ENCODE measurements around the gene HOXB7.

Gene HOXB7

GRCh38 chr17:48642059-48642842 lies 31.4 kb upstream of the HOXB7 start:
- CTCF ChIA-PET = no interaction called here
- Mint-ChIP-seq H3K4me1 (peaks cover 26% of the 10 kb centered on the region), H3K9me3 (no peaks in the 10 kb centered on the region), H3K4me3 (no peak overlapping the region), H3K36me3 (peaks cover 2% of the 10 kb centered on the region), H3K27ac (no peak overlapping the region), H3K27me3 (peaks cover 100% of the 10 kb centered on the region)
- no peak for DNase-seq

GRCh38 chr17:48641541-48642058 lies 30.8 kb upstream of the HOXB7 start:
- peaks cover 100% of the 10 kb centered on the region for H3K27me3 Mint-ChIP-seq
- DNase-seq = no peak
- no peaks in the 10 kb centered on the region for H3K9me3 Mint-ChIP-seq
- peaks cover 26% of the 10 kb centered on the region for H3K4me1 Mint-ChIP-seq
- peak overlapping the region; percentile 11 for H3K27ac Mint-ChIP-seq
- no peak overlapping the region for H3K4me3 Mint-ChIP-seq
- peaks cover 2% of the 10 kb centered on the region for H3K36me3 Mint-ChIP-seq
- CTCF ChIA-PET = interaction anchor here (0.5 to 1.7 kb wide), 2 partner anchors 41 to 83 kb away, joined by 3 to 7 read pairs; no protein-coding TSS in a partner anchor

- H3K4me3 Mint-ChIP-seq = no peak overlapping the region
- H3K9me3 Mint-ChIP-seq = no peaks in the 10 kb centered on the region
- CTCF ChIA-PET = interaction anchor here (0.8 to 1.7 kb wide), 2 partner anchors 39 to 83 kb away, joined by 4 to 7 read pairs; no protein-coding TSS in a partner anchor
- H3K36me3 Mint-ChIP-seq = peaks cover 2% of the 10 kb centered on the region
- no peak overlapping the region for H3K27ac Mint-ChIP-seq
- no peak for DNase-seq
- peaks cover 100% of the 10 kb centered on the region for H3K27me3 Mint-ChIP-seq
- peaks cover 24% of the 10 kb centered on the region for H3K4me1 Mint-ChIP-seq
These were observed 30.0 kb upstream of the HOXB7 start for GRCh38 chr17:48640858-48641180.

GRCh38 chr17:48639982-48640857 lies 29.4 kb upstream of the HOXB7 start:
- CTCF ChIA-PET = interaction anchor here (0.8 to 1.7 kb wide), 2 partner anchors 38 to 84 kb away, joined by 4 to 7 read pairs; no protein-coding TSS in a partner anchor
- Mint-ChIP-seq H3K27ac (no peak overlapping the region), H3K36me3 (peaks cover 2% of the 10 kb centered on the region), H3K4me1 (peaks cover 18% of the 10 kb centered on the region), H3K27me3 (peaks cover 100% of the 10 kb centered on the region), H3K9me3 (no peaks in the 10 kb centered on the region), H3K4me3 (no peak overlapping the region)
- DNase-seq = no peak

- no peak overlapping the region for H3K4me3 Mint-ChIP-seq
- no peak overlapping the region for H3K27ac Mint-ChIP-seq
- CTCF ChIA-PET = interaction anchor here (1.1 kb wide), 1 partner anchor 25 kb away, joined by 3 read pairs; no protein-coding TSS in a partner anchor
- DNase-seq = no peak
- H3K9me3 Mint-ChIP-seq = no peaks in the 10 kb centered on the region
- peaks cover 100% of the 10 kb centered on the region for H3K27me3 Mint-ChIP-seq
- peaks cover 21% of the 10 kb centered on the region for H3K4me1 Mint-ChIP-seq
- H3K36me3 Mint-ChIP-seq = peaks cover 2% of the 10 kb centered on the region
These were observed 28.3 kb upstream of the HOXB7 start for GRCh38 chr17:48639136-48639535.

- Mint-ChIP-seq H3K4me1 (peaks cover 22% of the 10 kb centered on the region), H3K9me3 (no peaks in the 10 kb centered on the region), H3K27me3 (peaks cover 100% of the 10 kb centered on the region), H3K36me3 (peaks cover 2% of the 10 kb centered on the region), H3K27ac (no peak overlapping the region), H3K4me3 (no peak overlapping the region)
- DNase-seq = no peak
- CTCF ChIA-PET = interaction anchor here (1.0 to 2.4 kb wide), 11 partner anchors 9 to 241 kb away, joined by 3 to 13 read pairs (median 4); partner anchors contain the start of gene HOXB9
These were observed 26.8 kb upstream of the HOXB7 start for GRCh38 chr17:48637323-48638260.

- peak; percentile 82 for DNase-seq
- Mint-ChIP-seq H3K27ac (no peak overlapping the region), H3K27me3 (peaks cover 100% of the 10 kb centered on the region), H3K4me1 (peaks cover 19% of the 10 kb centered on the region), H3K36me3 (peaks cover 1% of the 10 kb centered on the region), H3K9me3 (no peaks in the 10 kb centered on the region), H3K4me3 (no peak overlapping the region)
- CTCF ChIA-PET = interaction anchor here (0.7 to 2.4 kb wide), 15 partner anchors 10 to 243 kb away, joined by 3 to 13 read pairs (median 4); partner anchors contain the start of gene HOXB9
These were observed 25.6 kb upstream of the HOXB7 start for GRCh38 chr17:48636177-48637018.

- no peaks in the 10 kb centered on the region for H3K36me3 Mint-ChIP-seq
- H3K27me3 Mint-ChIP-seq = peaks cover 100% of the 10 kb centered on the region
- DNase-seq = peak; percentile 11
- no peak overlapping the region for H3K4me3 Mint-ChIP-seq
- no peaks in the 10 kb centered on the region for H3K9me3 Mint-ChIP-seq
- no peak overlapping the region for H3K27ac Mint-ChIP-seq
- CTCF ChIA-PET = interaction anchor here (0.6 to 1.0 kb wide), 2 partner anchors 12 to 323 kb away, joined by 3 to 5 read pairs; no protein-coding TSS in a partner anchor
- peaks cover 17% of the 10 kb centered on the region for H3K4me1 Mint-ChIP-seq
These were observed 23.8 kb upstream of the HOXB7 start for GRCh38 chr17:48634493-48635208.

- Mint-ChIP-seq H3K9me3 (no peaks in the 10 kb centered on the region), H3K4me1 (peaks cover 17% of the 10 kb centered on the region), H3K4me3 (no peak overlapping the region), H3K36me3 (no peaks in the 10 kb centered on the region), H3K27me3 (peaks cover 100% of the 10 kb centered on the region), H3K27ac (no peak overlapping the region)
- CTCF ChIA-PET = interaction anchor here (1.9 kb wide), 1 partner anchor 12 kb away, joined by 5 read pairs; no protein-coding TSS in a partner anchor
- no peak for DNase-seq
These were observed 22.5 kb upstream of the HOXB7 start for GRCh38 chr17:48633266-48633677.

GRCh38 chr17:48632579-48633265 lies 21.9 kb upstream of the HOXB7 start:
- DNase-seq = no peak
- no peak overlapping the region for H3K27ac Mint-ChIP-seq
- peaks cover 17% of the 10 kb centered on the region for H3K4me1 Mint-ChIP-seq
- peak overlapping the region; percentile 16 for H3K4me3 Mint-ChIP-seq
- CTCF ChIA-PET = interaction anchor here (1.2 to 1.9 kb wide), 4 partner anchors 11 to 42 kb away, joined by 3 to 5 read pairs (median 4); no protein-coding TSS in a partner anchor
- H3K9me3 Mint-ChIP-seq = no peaks in the 10 kb centered on the region
- H3K36me3 Mint-ChIP-seq = no peaks in the 10 kb centered on the region
- peaks cover 100% of the 10 kb centered on the region for H3K27me3 Mint-ChIP-seq

- H3K27ac Mint-ChIP-seq = no peak overlapping the region
- peaks cover 100% of the 10 kb centered on the region for H3K27me3 Mint-ChIP-seq
- DNase-seq = no peak
- no peak overlapping the region for H3K4me3 Mint-ChIP-seq
- H3K9me3 Mint-ChIP-seq = no peaks in the 10 kb centered on the region
- CTCF ChIA-PET = interaction anchor here (1.2 to 1.9 kb wide), 4 partner anchors 11 to 41 kb away, joined by 3 to 5 read pairs (median 4); no protein-coding TSS in a partner anchor
- H3K36me3 Mint-ChIP-seq = no peaks in the 10 kb centered on the region
- peaks cover 18% of the 10 kb centered on the region for H3K4me1 Mint-ChIP-seq
These were observed 21.1 kb upstream of the HOXB7 start for GRCh38 chr17:48631693-48632578.

Measured in activated naive CD4-positive, alpha-beta T cell treated with anti-CD3 and anti-CD28 coated beads, Interleukin-2, amount 10 ng/mL, durations not matched to agents 7 days and 5 days (primary cell).